ENCODE results near the gene MICAL3.
"Not testable (repeated sequence)": the region's sequence is repeated elsewhere in the genome, so short reads cannot be mapped to it uniquely, and the experiment has no call there.

The MICAL3 gene

DNA sequence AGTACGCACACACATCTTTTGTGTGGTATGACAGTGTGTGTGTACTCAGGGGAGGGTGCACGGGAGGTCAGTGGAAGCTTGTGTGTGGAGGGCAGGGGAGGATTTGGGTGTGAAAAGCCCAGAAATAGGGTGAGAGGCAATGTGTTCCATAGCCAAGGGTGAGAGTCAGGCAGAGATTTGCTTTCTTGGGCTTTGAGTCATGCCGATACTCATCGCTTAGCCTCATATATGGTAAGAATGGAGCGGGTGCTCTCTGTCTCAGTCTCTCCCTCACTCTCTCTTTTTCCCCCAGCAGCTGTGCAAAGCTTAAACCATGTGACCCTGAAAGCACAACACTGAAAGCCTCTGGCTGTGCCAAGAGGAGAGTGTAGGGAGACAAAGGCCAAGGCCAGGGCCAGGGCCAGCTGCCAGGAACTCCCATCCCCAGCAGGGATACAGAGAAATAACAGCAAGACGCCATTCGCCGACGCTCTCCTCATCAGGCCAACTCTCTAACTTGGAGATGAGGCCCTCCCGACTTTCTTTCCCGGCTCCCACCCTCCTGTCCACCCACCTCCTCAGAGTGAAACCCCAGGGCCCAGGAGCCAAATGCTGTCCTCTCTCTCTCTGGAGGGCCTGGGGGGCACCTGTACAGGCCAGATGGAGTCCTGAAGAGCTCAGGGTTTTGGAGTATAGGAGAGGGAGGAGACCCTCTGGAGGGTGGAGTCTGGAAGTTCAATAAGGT, 20.3 kb upstream of the MICAL3 start:
- no peak overlapping the region for H3K27ac ChIP-seq
- no peak overlapping the region for H3K4me3 ChIP-seq (ENCODE audit: low read depth, low read length)
- TF ChIP-seq, protein P1, sequence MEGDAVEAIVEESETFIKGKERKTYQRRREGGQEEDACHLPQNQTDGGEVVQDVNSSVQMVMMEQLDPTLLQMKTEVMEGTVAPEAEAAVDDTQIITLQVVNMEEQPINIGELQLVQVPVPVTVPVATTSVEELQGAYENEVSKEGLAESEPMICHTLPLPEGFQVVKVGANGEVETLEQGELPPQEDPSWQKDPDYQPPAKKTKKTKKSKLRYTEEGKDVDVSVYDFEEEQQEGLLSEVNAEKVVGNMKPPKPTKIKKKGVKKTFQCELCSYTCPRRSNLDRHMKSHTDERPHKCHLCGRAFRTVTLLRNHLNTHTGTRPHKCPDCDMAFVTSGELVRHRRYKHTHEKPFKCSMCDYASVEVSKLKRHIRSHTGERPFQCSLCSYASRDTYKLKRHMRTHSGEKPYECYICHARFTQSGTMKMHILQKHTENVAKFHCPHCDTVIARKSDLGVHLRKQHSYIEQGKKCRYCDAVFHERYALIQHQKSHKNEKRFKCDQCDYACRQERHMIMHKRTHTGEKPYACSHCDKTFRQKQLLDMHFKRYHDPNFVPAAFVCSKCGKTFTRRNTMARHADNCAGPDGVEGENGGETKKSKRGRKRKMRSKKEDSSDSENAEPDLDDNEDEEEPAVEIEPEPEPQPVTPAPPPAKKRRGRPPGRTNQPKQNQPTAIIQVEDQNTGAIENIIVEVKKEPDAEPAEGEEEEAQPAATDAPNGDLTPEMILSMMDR (IDR thresholded peaks at IDR 0.05): no peak
- no peak overlapping the region for H2AFZ ChIP-seq
- no peaks in the 10 kb centered on the region for H3K36me3 ChIP-seq (ENCODE audit: control insufficient read depth, insufficient read depth, low read length)
- H3K27me3 ChIP-seq (ENCODE audit: control insufficient read depth, insufficient read depth, low read length): no peaks in the 10 kb centered on the region
- no peak overlapping the region for H3K9ac ChIP-seq
- H3K9me3 ChIP-seq (ENCODE audit: control insufficient read depth, low read length): no peaks in the 10 kb centered on the region
- H3K79me2 ChIP-seq: no peaks in the 10 kb centered on the region
- H3K4me2 ChIP-seq (ENCODE audit: low read length): no peak overlapping the region
- no peaks in the 10 kb centered on the region for H3K4me1 ChIP-seq

DNA sequence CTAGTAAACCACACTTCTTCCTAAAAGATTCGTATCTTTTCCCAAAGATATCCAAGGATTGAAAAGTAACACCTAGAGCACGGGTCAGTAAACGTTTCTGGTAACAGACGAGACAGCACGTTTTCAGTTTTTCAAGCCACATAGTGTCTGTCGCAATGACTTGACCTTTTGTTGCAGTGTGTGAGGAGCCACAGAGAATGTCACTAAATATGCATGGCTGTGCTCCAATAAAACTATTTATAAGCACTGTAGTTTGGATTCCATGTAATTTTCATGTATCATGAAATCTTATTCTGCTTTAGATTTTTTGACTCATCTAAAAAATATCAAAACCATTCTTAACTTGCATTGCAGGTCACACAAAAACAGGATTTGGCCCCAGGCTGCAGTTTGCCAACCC, 18.3 kb upstream of the MICAL3 start:
- Histone ChIP-seq H3K4me1 (no peaks in the 10 kb centered on the region), H3K9ac (no peak overlapping the region), H3K36me3 (ENCODE audit: control insufficient read depth, insufficient read depth, low read length) (no peaks in the 10 kb centered on the region), H3K27me3 (ENCODE audit: control insufficient read depth, insufficient read depth, low read length) (no peaks in the 10 kb centered on the region), H2AFZ (no peak overlapping the region), H3K27ac (no peak overlapping the region), H3K4me3 (ENCODE audit: low read depth, low read length) (no peak overlapping the region), H3K4me2 (ENCODE audit: low read length) (no peak overlapping the region), H3K79me2 (no peaks in the 10 kb centered on the region), H3K9me3 (ENCODE audit: control insufficient read depth, low read length) (no peaks in the 10 kb centered on the region)
- TF ChIP-seq, protein P1 (IDR thresholded peaks at IDR 0.05): no peak

DNA sequence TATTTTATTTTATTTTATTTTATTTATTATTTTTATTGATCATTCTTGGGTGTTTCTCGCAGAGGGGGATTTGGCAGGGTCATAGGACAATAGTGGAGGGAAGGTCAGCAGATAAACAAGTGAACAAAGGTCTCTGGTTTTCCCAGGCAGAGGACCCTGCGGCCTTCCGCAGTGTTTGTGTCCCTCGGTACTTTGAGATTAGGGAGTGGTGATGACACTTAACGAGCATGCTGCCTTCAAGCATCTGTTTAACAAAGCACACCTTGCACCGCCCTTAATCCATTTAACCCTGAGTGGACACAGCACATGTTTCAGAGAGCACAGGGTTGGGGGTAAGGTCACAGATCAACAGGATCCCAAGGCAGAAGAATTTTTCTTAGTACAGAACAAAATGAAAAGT, 16.5 kb upstream of the MICAL3 start:
- not testable (repeated sequence) for H3K4me1 ChIP-seq; H3K4me2 ChIP-seq (ENCODE audit: low read length); H3K9me3 ChIP-seq (ENCODE audit: control insufficient read depth, low read length); H3K27ac ChIP-seq; H3K36me3 ChIP-seq (ENCODE audit: control insufficient read depth, insufficient read depth, low read length); H2AFZ ChIP-seq; H3K79me2 ChIP-seq; H3K4me3 ChIP-seq (ENCODE audit: low read depth, low read length); H3K9ac ChIP-seq; H3K27me3 ChIP-seq (ENCODE audit: control insufficient read depth, insufficient read depth, low read length)

DNA sequence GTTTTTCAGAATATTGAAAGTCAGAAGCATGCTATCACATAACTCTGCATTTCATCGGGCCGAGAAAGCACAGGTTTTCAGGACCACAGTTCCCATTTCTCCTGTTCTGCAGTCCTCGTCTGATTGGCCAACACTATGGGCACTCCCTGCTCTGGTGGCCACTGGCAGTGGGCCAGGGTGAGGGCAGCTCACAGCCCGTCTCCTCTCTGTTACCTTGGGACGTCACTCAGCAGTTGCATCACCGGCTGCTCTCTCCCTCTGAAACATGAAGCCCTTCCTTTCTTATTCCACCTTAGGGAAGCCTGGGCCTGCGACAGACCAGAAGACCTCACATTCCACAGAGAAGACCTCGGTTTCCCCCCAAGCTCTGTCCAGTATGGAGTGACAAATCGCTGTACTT, 11.4 kb upstream of the MICAL3 start:
- Histone ChIP-seq H3K27ac (peak overlapping the region; percentile 29), H3K4me3 (ENCODE audit: low read depth, low read length) (no peak overlapping the region), H3K4me2 (ENCODE audit: low read length) (no peak overlapping the region), H3K27me3 (ENCODE audit: control insufficient read depth, insufficient read depth, low read length) (no peaks in the 10 kb centered on the region), H2AFZ (peak overlapping the region; percentile 77), H3K9me3 (ENCODE audit: control insufficient read depth, low read length) (no peaks in the 10 kb centered on the region), H3K4me1 (peaks cover 3% of the 10 kb centered on the region), H3K79me2 (no peaks in the 10 kb centered on the region), H3K9ac (no peak overlapping the region), H3K36me3 (ENCODE audit: control insufficient read depth, insufficient read depth, low read length) (no peaks in the 10 kb centered on the region)
- TF ChIP-seq, protein P1 (IDR thresholded peaks at IDR 0.05): no peak

DNA sequence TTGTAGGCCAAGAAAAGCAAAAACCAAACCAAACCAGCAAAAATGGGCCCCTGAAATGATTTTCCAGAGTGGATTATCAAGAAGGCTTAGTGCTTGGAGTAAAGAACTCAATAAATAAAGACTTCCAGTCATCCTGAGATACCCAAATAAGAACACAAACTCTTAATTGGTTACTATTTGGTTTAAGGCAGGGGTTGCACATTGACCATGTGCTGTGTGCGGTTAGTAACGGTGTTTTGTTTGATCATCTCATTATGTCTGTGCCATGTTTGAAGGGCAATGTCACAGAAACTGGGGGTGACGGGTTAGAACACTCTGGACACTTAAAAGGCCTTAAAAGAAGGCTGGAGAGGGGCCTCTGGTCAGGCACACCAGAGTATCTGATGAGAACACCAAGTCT, 9.7 kb upstream of the MICAL3 start:
- Histone ChIP-seq H3K9me3 (ENCODE audit: control insufficient read depth, low read length) (no peaks in the 10 kb centered on the region), H2AFZ (no peak overlapping the region), H3K27ac (no peak overlapping the region), H3K4me3 (ENCODE audit: low read depth, low read length) (no peak overlapping the region), H3K4me1 (peaks cover 3% of the 10 kb centered on the region), H3K4me2 (ENCODE audit: low read length) (no peak overlapping the region), H3K9ac (no peak overlapping the region), H3K36me3 (ENCODE audit: control insufficient read depth, insufficient read depth, low read length) (no peaks in the 10 kb centered on the region), H3K27me3 (ENCODE audit: control insufficient read depth, insufficient read depth, low read length) (no peaks in the 10 kb centered on the region), H3K79me2 (no peaks in the 10 kb centered on the region)
- TF ChIP-seq, protein P1 (IDR thresholded peaks at IDR 0.05): no peak
